ENCODE measurements around the gene GPR150. TPM values are rescaled to one million over a fixed set of nuclear protein-coding genes. Genes with fewer than 3 reads are reported as not detected.

Gene GPR150
- total and polyA plus RNA-seq, 2 of the 13 experiments (the other 11 are each of a cell fraction or from before 2014, with no cell fraction given), result 0.03 TPM; not detected in 1

GRCh38 chr5:95610546-95610945 lies 9.3 kb upstream of the GPR150 start (continued):
- TF ChIP-seq ATF2 (CRISPR knock-in tag; IDR thresholded peaks at IDR 0.05), result no peak
- TF ChIP-seq RORA (CRISPR knock-in tag; IDR thresholded peaks at IDR 0.05), result no peak
- TF ChIP-seq ZNF772 (CRISPR knock-in tag; IDR thresholded peaks at IDR 0.05), result no peak
- no peak for TF ChIP-seq NKX3-1 (CRISPR knock-in tag; IDR thresholded peaks at IDR 0.05)
- no peak for TF ChIP-seq FOXP1 (IDR thresholded peaks at IDR 0.05)
- no peak for TF ChIP-seq FOXP1 (CRISPR knock-in tag; IDR thresholded peaks at IDR 0.05)
- no peak for TF ChIP-seq REL (CRISPR knock-in tag; conservative IDR thresholded peaks at IDR 0.05)
- no peak for TF ChIP-seq CBX2 (IDR thresholded peaks at IDR 0.05; ENCODE audit: low read depth, low read length)
- no peak for TF ChIP-seq CBX2 (CRISPR knock-in tag; IDR thresholded peaks at IDR 0.05; ENCODE audit: low read depth)

- FAIRE-seq (no peak), DNase-seq (ENCODE audit: low spot score) (no peak), ATAC-seq (no peak)
- no peaks in the 10 kb centered on the region for H3K79me2 ChIP-seq (ENCODE audit: insufficient read depth, low read length)
- in situ Hi-C loops (cut with HindIII; ENCODE audit: extremely low pct_ligation_motif_present, low pct_unique_long_range_greater_than_20kb) (no loop called here), intact Hi-C loops (cut with micrococcal nuclease; ENCODE audit: unreplicated experiment) (no loop called here)
- H2AFZ ChIP-seq (ENCODE audit: low read length), result no peak overlapping the region
- 24% methylated on average over 3 of the region's 3 CpGs for WGBS (ENCODE audit: low lambda C conversion rate)
- peaks cover 8% of the 10 kb centered on the region; the same call in 1 of the 2 replicates for H3K4me1 ChIP-seq (ENCODE audit: insufficient read depth, low read length)
- no peaks in the 10 kb centered on the region for H3K36me3 ChIP-seq (replicated peaks in 1 of 2; ENCODE audit: control insufficient read depth in 1 of 2, insufficient read depth in 2 of 2, low read length in 2 of 2)
- no peak overlapping the region for H3K9ac ChIP-seq (ENCODE audit: insufficient read depth, low read depth, low read length)
- no peak overlapping the region for H3K4me2 ChIP-seq (ENCODE audit: low read depth, low read length)
- H3K27me3 ChIP-seq (ENCODE audit: control insufficient read depth in 1 of 2, insufficient read depth in 2 of 2, low read length in 2 of 2), result no peaks in the 10 kb centered on the region; a peak in 1 of 5 replicates
- H3K4me3 ChIP-seq (replicated peaks in 1 of 3; ENCODE audit: insufficient read depth in 1 of 3, low read depth in 2 of 3, low read length in 3 of 3), result no peak overlapping the region
- POLR2A ChIA-PET, result no interaction called here
- TF ChIP-seq MAFF (IDR thresholded peaks at IDR 0.05; ENCODE audit: low read depth, low read length), result peak; percentile 39; the same call in 1 of the 2 replicates
- TF ChIP-seq ZNF33A (CRISPR knock-in tag; IDR thresholded peaks at IDR 0.05; ENCODE audit: borderline replicate concordance), result no peak
- TF ChIP-seq MAFK (conservative IDR thresholded peaks at IDR 0.05 in 1 of 2, IDR thresholded peaks at IDR 0.05 in 1 of 2; ENCODE audit: low read length in 2 of 2), result peak in 1 of 2 experiments; percentile 54; a peak in 2 of 4 replicates
- no peak overlapping the region for H3K27ac ChIP-seq (ENCODE audit: extremely low read length, insufficient read depth, low read length)
- H4K20me1 ChIP-seq (ENCODE audit: insufficient read depth, low read length), result no peaks in the 10 kb centered on the region
- BruUV-seq (replicated peaks), result no TSS peak
- CTCF ChIA-PET (ENCODE audit: low intra/inter-chr PET ratio, low total read pairs), result no interaction called here
- no peaks in the 10 kb centered on the region for H3K9me3 ChIP-seq (ENCODE audit: low read length)
These were observed 8.5 kb upstream of the GPR150 start for GRCh38 chr5:95611396-95611795.
